ENCODE results near the gene CALM1. TPM values are rescaled to one million over a fixed set of nuclear protein-coding genes. Genes with fewer than 3 reads are reported as not detected.

Gene CALM1
- total RNA-seq (2014; rRNA removed; shearing (Covaris generic)): 199 and 210 TPM in 2 replicates

DNA sequence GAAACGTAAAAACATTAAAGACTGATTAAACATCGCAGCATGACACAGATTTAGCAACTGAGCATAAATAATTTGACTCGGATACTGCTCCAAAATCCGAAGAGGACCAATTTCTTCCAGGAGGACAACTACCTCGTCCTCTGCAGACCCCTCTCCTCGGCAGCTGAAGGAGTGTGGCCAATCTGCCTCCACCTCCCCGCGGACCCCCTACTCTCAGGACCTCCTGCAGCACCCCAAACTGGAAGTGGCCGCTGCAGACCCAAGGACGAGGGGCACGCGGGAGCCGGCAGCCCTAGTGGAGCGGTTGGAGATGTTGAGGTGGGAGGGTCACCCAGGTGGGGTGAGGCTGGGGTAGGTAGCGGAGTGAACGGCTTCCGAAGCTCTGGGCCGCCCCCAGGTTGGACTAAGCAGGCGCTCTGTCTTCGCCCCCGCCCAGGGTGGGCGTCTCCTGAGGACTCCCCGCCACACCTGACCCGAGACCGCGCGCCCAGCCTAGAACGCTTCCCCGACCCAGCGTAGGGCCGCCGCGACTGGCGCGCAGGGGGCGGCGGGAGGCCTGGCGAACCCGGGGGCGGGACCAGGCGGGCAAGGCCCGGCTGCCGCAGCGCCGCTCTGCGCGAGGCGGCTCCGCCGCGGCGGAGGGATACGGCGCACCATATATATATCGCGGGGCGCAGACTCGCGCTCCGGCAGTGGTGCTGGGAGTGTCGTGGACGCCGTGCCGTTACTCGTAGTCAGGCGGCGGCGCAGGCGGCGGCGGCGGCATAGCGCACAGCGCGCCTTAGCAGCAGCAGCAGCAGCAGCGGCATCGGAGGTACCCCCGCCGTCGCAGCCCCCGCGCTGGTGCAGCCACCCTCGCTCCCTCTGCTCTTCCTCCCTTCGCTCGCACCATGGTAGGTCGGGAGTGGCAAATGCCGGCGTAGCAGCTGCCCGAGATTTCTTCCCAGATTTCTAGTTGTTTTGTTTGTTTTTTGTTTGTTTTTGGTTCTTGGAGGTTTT lies at the start of gene CALM1:
TSS of gene CALM1 (plus strand) at position 689 of the 999 bp plus-strand sequence. CDS start at position 891, 202 bp downstream.

Other genes starting within 250 kb of the CALM1 start
- gene PSMC1, start 140.5 kb upstream of the CALM1 start, total RNA-seq (2014; rRNA removed; shearing (Covaris generic)): 133 and 178 TPM in 2 replicates
- gene NRDE2, start 65.1 kb upstream of the CALM1 start, total RNA-seq (2014; rRNA removed; shearing (Covaris generic)): 11.8 and 15.9 TPM in 2 replicates

All from A375 (cell line).